GM19099 (cell line): ENCODE results near the gene SCTR.

Experiments
- POLR2A ChIP-seq: IDR thresholded peaks from 3 replicates; pipeline ENCODE4 v1.6.1; 2011; ENCODE audit warnings: low read depth; ENCODE audit not compliant: insufficient read length; ENCODE audit errors: extremely low read depth

SCTR gene

GRCh38 chr2:119512946-119513345 is 11.3 kb downstream of the SCTR start:
- TF ChIP-seq POLR2A: no peak

GRCh38 chr2:119511989-119512388 is 12.3 kb downstream of the SCTR start:
- TF ChIP-seq POLR2A: no peak

DNA sequence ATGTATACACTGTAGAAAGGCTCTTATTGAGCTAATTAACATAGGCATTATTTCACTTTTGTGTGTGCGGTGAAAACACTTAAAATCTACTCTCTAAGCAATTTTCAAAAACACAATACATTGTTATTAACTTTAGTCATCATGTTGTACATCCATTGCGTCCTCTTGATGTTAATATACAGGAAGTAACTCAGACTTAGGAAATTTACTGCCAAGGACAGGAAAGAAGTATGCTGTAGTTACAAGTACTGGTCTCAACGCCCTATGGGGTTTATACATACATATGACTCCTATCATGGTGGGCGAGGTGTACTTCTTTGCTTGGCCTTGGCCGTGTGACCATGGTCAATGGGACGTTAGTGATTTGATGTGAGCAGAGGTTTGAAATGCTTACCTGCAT is 15.5 kb downstream of the SCTR start:
- no peak for TF ChIP-seq POLR2A

DNA sequence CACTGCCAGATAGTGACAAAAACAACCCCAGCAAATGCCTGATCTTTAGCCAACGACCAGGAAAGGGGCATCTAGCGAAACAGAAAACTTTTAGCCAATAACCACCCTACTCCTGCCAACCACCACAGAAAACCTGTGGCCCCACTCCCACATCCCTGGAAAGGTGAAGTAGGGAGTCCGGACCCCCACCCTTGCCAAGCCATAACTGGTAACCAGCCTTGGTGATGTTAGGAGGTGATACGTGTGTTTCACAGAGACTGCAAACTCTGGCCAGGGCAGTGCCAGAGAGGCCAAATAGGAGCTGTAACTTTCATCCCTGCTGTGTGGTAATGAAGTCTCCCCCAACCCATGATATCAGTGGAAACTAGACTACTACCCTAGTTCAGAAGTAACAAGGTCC is 27.6 kb downstream of the SCTR start:
- TF ChIP-seq POLR2A: no peak

DNA sequence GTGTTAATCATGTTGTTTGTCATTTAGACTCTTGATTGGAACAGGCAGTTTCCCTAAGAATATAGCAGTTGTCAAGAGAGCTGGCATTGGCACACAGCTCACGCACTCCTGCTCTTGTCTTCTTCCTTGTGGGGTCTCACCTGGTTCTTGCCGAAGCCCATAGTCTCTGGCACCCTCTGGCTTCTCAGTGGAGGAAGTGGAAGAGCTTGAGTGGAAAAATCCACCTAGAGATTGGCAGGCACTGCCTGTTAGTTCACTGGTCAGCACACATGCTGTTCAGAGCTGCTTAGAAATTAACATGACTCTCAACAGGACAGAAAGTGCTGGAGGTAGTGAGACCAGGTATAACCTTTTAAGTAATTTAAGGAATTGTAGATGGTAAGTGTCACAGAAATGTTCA is 28.3 kb downstream of the SCTR start:
- TF ChIP-seq POLR2A: no peak

DNA sequence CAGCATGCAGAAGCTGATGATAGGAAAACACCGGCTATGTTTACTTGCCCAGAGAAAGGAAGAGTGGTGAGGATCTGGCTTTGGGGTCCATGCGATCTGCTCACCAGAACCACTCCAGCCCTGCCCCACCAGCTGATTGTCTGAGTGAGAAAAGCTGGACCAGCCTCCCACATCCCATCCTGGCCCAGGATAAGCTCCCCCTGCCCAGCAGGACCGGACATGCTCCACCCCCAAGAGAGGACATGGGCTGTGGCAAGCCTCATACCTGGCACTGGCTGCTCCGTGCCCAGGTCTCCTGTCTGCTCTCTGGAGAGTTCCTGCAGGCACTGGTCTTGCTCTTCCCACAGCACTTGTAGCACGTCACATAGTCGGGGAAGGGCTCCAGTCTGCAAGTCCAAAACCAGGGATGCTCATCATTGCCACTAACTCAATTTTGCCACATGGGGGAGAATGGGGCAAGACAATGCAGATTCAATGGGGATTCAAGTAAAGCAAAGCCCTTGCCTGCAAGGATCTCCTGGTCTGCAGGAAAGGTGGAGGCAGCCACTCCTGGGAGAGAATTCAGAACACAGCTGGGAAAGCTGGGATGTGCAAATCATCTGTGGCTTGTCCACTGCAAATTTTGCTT is 30.0 kb downstream of the SCTR start:
- TF ChIP-seq POLR2A: no peak

DNA sequence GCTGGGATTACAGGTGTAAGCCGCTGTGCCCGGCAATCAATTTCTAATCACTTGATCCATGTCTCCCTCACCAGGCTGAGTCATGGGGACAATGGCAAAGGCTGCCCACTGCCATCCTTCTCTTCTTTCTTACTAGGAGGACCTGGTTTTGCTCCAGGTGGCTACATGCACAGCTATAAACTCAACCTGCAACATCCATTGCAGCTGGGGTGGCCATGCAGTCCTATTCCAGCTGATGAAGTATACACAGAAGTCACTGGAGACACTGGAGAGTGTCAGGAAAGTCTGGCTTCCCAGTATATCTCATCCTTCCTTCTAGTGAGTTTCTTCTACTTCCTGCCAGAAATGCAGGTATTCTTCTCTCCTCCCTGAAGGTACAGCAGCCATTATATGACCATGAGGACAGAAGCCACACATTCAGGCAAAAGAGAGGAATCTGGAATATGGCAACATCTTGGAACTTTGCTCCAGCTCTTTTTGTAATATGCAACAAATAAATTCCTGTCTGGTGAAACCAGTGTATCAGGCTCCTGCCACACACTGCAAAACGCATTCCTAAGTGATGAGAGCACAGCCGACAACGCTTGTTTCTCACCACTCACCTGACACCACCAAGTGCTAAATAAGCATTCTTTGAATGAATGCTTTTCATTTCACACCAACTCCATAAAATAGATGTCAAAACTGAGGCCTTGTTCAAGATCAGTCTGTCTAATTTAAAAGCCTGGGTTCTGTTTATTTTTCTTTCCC is 32.3 kb downstream of the SCTR start:
- no peak for TF ChIP-seq POLR2A

GRCh38 chr2:119490653-119491195 is 33.6 kb downstream of the SCTR start:
- no peak for TF ChIP-seq POLR2A

GRCh38 chr2:119490106-119490505 is 34.2 kb downstream of the SCTR start:
- TF ChIP-seq POLR2A: no peak

- TF ChIP-seq POLR2A: no peak
Observed at GRCh38 chr2:119489232-119489952, 34.9 kb downstream of the SCTR start.

- TF ChIP-seq POLR2A: no peak
Observed at GRCh38 chr2:119488245-119489214, 35.8 kb downstream of the SCTR start.

DNA sequence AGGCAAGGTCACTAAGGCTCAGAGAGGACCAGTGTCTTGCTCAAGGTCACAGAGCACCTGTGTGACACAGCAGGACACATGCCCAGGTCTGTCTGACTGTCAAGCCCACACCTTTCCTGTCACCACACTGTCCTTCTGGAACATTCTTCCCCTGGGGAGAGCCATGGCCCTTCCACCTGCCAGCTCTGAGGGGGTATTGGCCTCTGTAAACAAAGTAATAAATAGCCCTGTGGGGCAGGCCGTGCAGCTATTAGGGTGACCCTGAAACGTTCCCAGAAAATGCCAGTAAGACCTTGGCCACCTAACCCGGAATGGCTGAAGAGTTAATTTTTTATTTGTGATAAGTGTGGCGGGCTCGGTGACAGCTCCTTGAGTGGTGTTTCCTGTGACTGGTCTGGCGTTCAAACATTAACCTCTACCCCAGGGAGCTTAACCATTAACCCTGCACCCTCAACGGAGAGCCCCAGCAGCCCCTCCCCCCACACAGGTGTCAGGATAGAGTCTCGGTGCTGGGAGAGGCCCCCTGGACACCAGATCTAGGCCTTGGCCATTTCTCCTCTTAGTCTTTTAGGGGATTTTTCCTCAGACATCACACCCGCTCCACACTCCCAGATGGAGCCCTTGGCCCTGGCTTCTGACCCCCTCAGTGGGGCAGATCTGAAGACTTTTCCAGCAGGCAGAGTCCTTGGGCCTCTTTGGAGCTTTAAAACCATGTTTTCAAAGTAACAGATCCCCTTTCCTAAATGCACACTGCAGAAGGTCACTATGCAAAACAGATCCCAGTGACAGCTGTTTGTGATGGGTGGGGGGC is 36.6 kb downstream of the SCTR start:
- TF ChIP-seq POLR2A: peak; percentile 42

DNA sequence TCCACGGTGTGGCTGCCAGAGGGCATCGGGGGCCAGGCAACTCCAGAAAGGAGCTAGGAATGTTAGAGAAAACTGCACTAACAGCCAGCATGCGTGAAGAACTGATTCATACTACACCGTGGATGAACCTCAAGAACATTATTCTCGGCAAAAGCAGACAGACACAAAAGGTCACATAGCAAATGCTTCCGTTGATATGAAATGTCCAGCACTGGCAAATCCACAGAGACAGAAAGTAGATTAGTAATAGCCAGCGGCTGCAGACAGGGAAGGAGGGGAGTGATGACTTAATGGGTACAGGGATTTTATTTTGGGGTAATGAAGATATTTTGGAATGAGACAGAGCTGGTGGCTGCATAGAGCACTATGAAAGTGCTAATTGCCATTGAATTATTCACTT is 37.4 kb downstream of the SCTR start:
- no peak for TF ChIP-seq POLR2A
